NCI-H1436 treated with DMSO at 0.1 percent for 48 hours (cell line): Measurements from ENCODE around the gene CERS4.
"Not testable (repeated sequence)": the region's sequence is repeated elsewhere in the genome, so short reads cannot be mapped to it uniquely, and the experiment has no call there.

Experiments
- DNase-seq: peaks from one replicate; lab custom pipeline; 2025; lab: John Stamatoyannopoulos, UW

Gene CERS4

GRCh38 chr19:8264248-8264647, 55.1 kb downstream of the CERS4 start:
- DNase-seq, result not testable (repeated sequence)

GRCh38 chr19:8265872-8266271, 56.7 kb downstream of the CERS4 start:
- DNase-seq, result no peak

- no peak for DNase-seq
These were observed 60.6 kb downstream of the CERS4 start for GRCh38 chr19:8269724-8270123.

- DNase-seq, result not testable (repeated sequence)
These were observed 67.3 kb downstream of the CERS4 start for GRCh38 chr19:8276508-8276907.

GRCh38 chr19:8291337-8291736, 82.2 kb downstream of the CERS4 start:
- not testable (repeated sequence) for DNase-seq

- no peak for DNase-seq
These were observed 93.2 kb downstream of the CERS4 start for GRCh38 chr19:8302357-8302691.

GRCh38 chr19:8302734-8303133, 93.6 kb downstream of the CERS4 start:
- no peak for DNase-seq

- no peak for DNase-seq
These were observed 95.9 kb downstream of the CERS4 start for GRCh38 chr19:8304841-8305621.

- no peak for DNase-seq
These were observed 96.6 kb downstream of the CERS4 start for GRCh38 chr19:8305798-8306197.

- no peak for DNase-seq
These were observed 97.3 kb downstream of the CERS4 start for GRCh38 chr19:8306235-8307054.

GRCh38 chr19:8307400-8307964, 98.3 kb downstream of the CERS4 start:
- DNase-seq, result no peak

GRCh38 chr19:8307965-8308866, 99.0 kb downstream of the CERS4 start, which contains the start of gene CD320:
CD320 (minus strand) TSS chr19:8308358; CDS start chr19:8308290, 68 bp downstream.
- DNase-seq, result peak; percentile 50

GRCh38 chr19:8308891-8309291, 99.7 kb downstream of the CERS4 start:
- no peak for DNase-seq

GRCh38 chr19:8310342-8311055, 101.3 kb downstream of the CERS4 start:
- DNase-seq, result no peak

- DNase-seq, result no peak
These were observed 102.5 kb downstream of the CERS4 start for GRCh38 chr19:8311461-8312260.
